Prostate gland (tissue), 2 donors: ENCODE results near the gene PLOD2.

Source experiments
- CTCF ChIP-seq, 4 experiments: fragments of 200-600 bp in 2 of 4; fragments of 450-650 bp in 2 of 4; sonication (generic) in 2 of 4; IDR thresholded peaks; 1 replicate in 3 of 4; 2 replicates in 1 of 4; pipeline ENCODE4 v1.5.1; 2016 to 2019; ENCODE audit warnings: antibody characterized with exemption in 4 of 4, mild to moderate bottlenecking in 2 of 4, moderate library complexity in 2 of 4
- POLR2A ChIP-seq: fragments of 450-650 bp; IDR thresholded peaks from one replicate; pipeline ENCODE4 v1.6.1; 2016; ENCODE audit warnings: antibody characterized with exemption, mild to moderate bottlenecking
- POLR2AphosphoS5 ChIP-seq: sonication (generic); formaldehyde crosslinking; IDR thresholded peaks from one replicate; pipeline ENCODE4 v1.6.1; 2017; ENCODE audit warnings: antibody characterized with exemption

GRCh38 chr3:146071632-146072031 lies 89.4 kb downstream of the PLOD2 start:
- no peak for TF ChIP-seq CTCF (IDR thresholded peaks at IDR 0.05)
- TF ChIP-seq POLR2A: no peak
- no peak for TF ChIP-seq POLR2AphosphoS5
